Activated T-cell treated with anti-CD3 and anti-CD28 coated beads, Interleukin-2, amount 50 U/mL, for 72 hours (primary cell): ENCODE measurements around the gene GRIP2. TPM values are rescaled to one million over a fixed set of nuclear protein-coding genes. Genes with fewer than 3 reads are reported as not detected.

ENCODE experiments used
- ATAC-seq, 2 donors: fragments of 150-1000 bp; cut with Tn5 transposase; replicated peaks in 1 of 2; 2 replicates each; pipeline ENCODE4 v1.10.0; 2021; ENCODE audit warnings: moderate library complexity in 2 of 2, mild to moderate bottlenecking in 1 of 2
- DNase-seq, 2 donors: peaks; one replicate each; pipeline ENCODE4 v3.0.0; 2021 to 2022; ENCODE audit warnings: mixed read lengths in 1 of 2
- H3K27ac Mint-ChIP-seq: one replicate; pipeline ENCODE4 v1.8.0; 2022; ENCODE audit warnings: mild to moderate bottlenecking, moderate library complexity, mixed read lengths
- H3K27me3 Mint-ChIP-seq: one replicate; pipeline ENCODE4 v1.8.0; 2022; ENCODE audit warnings: low read depth, mixed read lengths
- H3K36me3 Mint-ChIP-seq, 2 donors: one replicate each; pipeline ENCODE4 v1.8.0; 2022; ENCODE audit warnings: mixed read lengths in 2 of 2, mild to moderate bottlenecking in 1 of 2; ENCODE audit not compliant: insufficient read depth in 2 of 2
- H3K4me1 Mint-ChIP-seq: one replicate; pipeline ENCODE4 v1.8.0; 2022; ENCODE audit warnings: low read depth, mixed read lengths
- H3K4me3 Mint-ChIP-seq, 2 donors: one replicate each; pipeline ENCODE4 v1.8.0; 2022; ENCODE audit warnings: mild to moderate bottlenecking in 2 of 2, mixed read lengths in 2 of 2, moderate library complexity in 2 of 2
- H3K9me3 Mint-ChIP-seq, 2 donors: one replicate each; pipeline ENCODE4 v1.8.0; 2022; ENCODE audit warnings: mixed read lengths in 2 of 2
- total RNA-seq, 2 donors: library from RNA; stranded (reverse); gene quantifications; one replicate each; pipeline ENCODE4 v1.2.3, GENCODE V29; 2022

GRIP2 gene
- total RNA-seq, 2 donors from 2014 or later = 0.07 TPM; not detected in 1

- DNase-seq = no peak
- H3K36me3 Mint-ChIP-seq = peaks cover 0 to 8% of the 10 kb centered on the region in 2 donors
These were observed 65.6 kb downstream of the GRIP2 start for GRCh38 chr3:14474363-14475081.

GRCh38 chr3:14473411-14473891, 66.7 kb downstream of the GRIP2 start:
- no peaks in the 10 kb centered on the region for H3K9me3 Mint-ChIP-seq
- H3K27ac Mint-ChIP-seq = no peak overlapping the region
- H3K27me3 Mint-ChIP-seq = no peaks in the 10 kb centered on the region
- H3K4me3 Mint-ChIP-seq = no peak overlapping the region
- ATAC-seq = no peak
- peaks cover 0 to 8% of the 10 kb centered on the region in 2 donors for H3K36me3 Mint-ChIP-seq
- peaks cover 5% of the 10 kb centered on the region for H3K4me1 Mint-ChIP-seq
- no peak for DNase-seq

More at GRCh38 chr3:14474363-14475081, 65.6 kb downstream of the GRIP2 start:
- no peaks in the 10 kb centered on the region for H3K27me3 Mint-ChIP-seq
- ATAC-seq = no peak
- no peaks in the 10 kb centered on the region for H3K9me3 Mint-ChIP-seq
- peaks cover 5% of the 10 kb centered on the region for H3K4me1 Mint-ChIP-seq
- no peak overlapping the region for H3K27ac Mint-ChIP-seq
- no peak overlapping the region for H3K4me3 Mint-ChIP-seq

- peak; percentile 16 to 35 for DNase-seq
- Mint-ChIP-seq H3K4me3 (no peak overlapping the region), H3K27me3 (no peaks in the 10 kb centered on the region), H3K4me1 (peaks cover 5% of the 10 kb centered on the region), H3K9me3 (no peaks in the 10 kb centered on the region), H3K36me3 (peaks cover 0 to 8% of the 10 kb centered on the region in 2 donors), H3K27ac (no peak overlapping the region)
- ATAC-seq = peak; percentile 41 to 78
These were observed 67.4 kb downstream of the GRIP2 start for GRCh38 chr3:14472471-14473351.

GRCh38 chr3:14471690-14472089, 68.5 kb downstream of the GRIP2 start:
- no peak for DNase-seq
- no peaks in the 10 kb centered on the region for H3K27me3 Mint-ChIP-seq
- peaks cover 5% of the 10 kb centered on the region for H3K4me1 Mint-ChIP-seq
- H3K9me3 Mint-ChIP-seq = no peaks in the 10 kb centered on the region
- no peak for ATAC-seq
- H3K36me3 Mint-ChIP-seq = peaks cover 0 to 8% of the 10 kb centered on the region in 2 donors
- no peak overlapping the region for H3K27ac Mint-ChIP-seq
- H3K4me3 Mint-ChIP-seq = no peak overlapping the region

- peaks cover 5% of the 10 kb centered on the region for H3K4me1 Mint-ChIP-seq
- no peaks in the 10 kb centered on the region for H3K9me3 Mint-ChIP-seq
- H3K27ac Mint-ChIP-seq = no peak overlapping the region
- peaks cover 0 to 8% of the 10 kb centered on the region in 2 donors for H3K36me3 Mint-ChIP-seq
- no peak overlapping the region for H3K4me3 Mint-ChIP-seq
- no peak for ATAC-seq
- H3K27me3 Mint-ChIP-seq = no peaks in the 10 kb centered on the region
- DNase-seq = no peak
These were observed 69.1 kb downstream of the GRIP2 start for GRCh38 chr3:14471016-14471415.

GRCh38 chr3:14470461-14470860, 69.7 kb downstream of the GRIP2 start:
- peaks cover 5% of the 10 kb centered on the region for H3K4me1 Mint-ChIP-seq

GRCh38 chr3:14468621-14468981, 71.5 kb downstream of the GRIP2 start:
- Mint-ChIP-seq H3K4me1 (peaks cover 5% of the 10 kb centered on the region), H3K9me3 (no peaks in the 10 kb centered on the region), H3K4me3 (no peak overlapping the region), H3K27ac (no peak overlapping the region), H3K36me3 (peaks cover 0 to 7% of the 10 kb centered on the region in 2 donors), H3K27me3 (no peaks in the 10 kb centered on the region)
- no peak for DNase-seq
- ATAC-seq = no peak

More at GRCh38 chr3:14470461-14470860, 69.7 kb downstream of the GRIP2 start:
- H3K27ac Mint-ChIP-seq = no peak overlapping the region
- DNase-seq (no peak), ATAC-seq (no peak)
- H3K36me3 Mint-ChIP-seq = peaks cover 0 to 7% of the 10 kb centered on the region in 2 donors
- H3K9me3 Mint-ChIP-seq = no peaks in the 10 kb centered on the region
- H3K27me3 Mint-ChIP-seq = no peaks in the 10 kb centered on the region
- H3K4me3 Mint-ChIP-seq = no peak overlapping the region

- peaks cover 5% of the 10 kb centered on the region for H3K4me1 Mint-ChIP-seq
- no peaks in the 10 kb centered on the region for H3K27me3 Mint-ChIP-seq
- DNase-seq = peak; percentile 34 to 47
- ATAC-seq = peak; percentile 56 to 66
- H3K36me3 Mint-ChIP-seq = peaks cover 0 to 7% of the 10 kb centered on the region in 2 donors
- no peak overlapping the region for H3K4me3 Mint-ChIP-seq
- peak overlapping the region; percentile 56 for H3K27ac Mint-ChIP-seq
- no peaks in the 10 kb centered on the region for H3K9me3 Mint-ChIP-seq
These were observed 72.1 kb downstream of the GRIP2 start for GRCh38 chr3:14467814-14468620.

GRCh38 chr3:14466179-14466903, 73.8 kb downstream of the GRIP2 start:
- H3K9me3 Mint-ChIP-seq = no peaks in the 10 kb centered on the region
- peaks cover 1 to 3% of the 10 kb centered on the region in 2 donors for H3K36me3 Mint-ChIP-seq
- no peaks in the 10 kb centered on the region for H3K27me3 Mint-ChIP-seq
- peaks cover 14% of the 10 kb centered on the region for H3K4me1 Mint-ChIP-seq
- H3K27ac Mint-ChIP-seq = no peak overlapping the region
- no peak for DNase-seq
- ATAC-seq = no peak
- no peak overlapping the region for H3K4me3 Mint-ChIP-seq

GRCh38 chr3:14465425-14465824, 74.7 kb downstream of the GRIP2 start:
- DNase-seq (no peak), ATAC-seq (no peak)
- no peak overlapping the region for H3K27ac Mint-ChIP-seq
- no peaks in the 10 kb centered on the region for H3K9me3 Mint-ChIP-seq
- H3K4me1 Mint-ChIP-seq = peaks cover 14% of the 10 kb centered on the region
- H3K27me3 Mint-ChIP-seq = no peaks in the 10 kb centered on the region
- H3K4me3 Mint-ChIP-seq = no peak overlapping the region
- peaks cover 0 to 1% of the 10 kb centered on the region in 2 donors for H3K36me3 Mint-ChIP-seq

GRCh38 chr3:14464521-14464920, 75.6 kb downstream of the GRIP2 start:
- no peaks in the 10 kb centered on the region for H3K9me3 Mint-ChIP-seq
- H3K27ac Mint-ChIP-seq = no peak overlapping the region
- no peak overlapping the region for H3K4me3 Mint-ChIP-seq
- no peaks in the 10 kb centered on the region for H3K27me3 Mint-ChIP-seq
- no peak for DNase-seq
- no peak for ATAC-seq
- H3K36me3 Mint-ChIP-seq = peaks cover 1 to 2% of the 10 kb centered on the region in 2 donors
- peaks cover 14% of the 10 kb centered on the region for H3K4me1 Mint-ChIP-seq

GRCh38 chr3:14464141-14464465, 76.0 kb downstream of the GRIP2 start:
- no peaks in the 10 kb centered on the region for H3K27me3 Mint-ChIP-seq
- H3K36me3 Mint-ChIP-seq = peaks cover 1 to 2% of the 10 kb centered on the region in 2 donors
- H3K4me3 Mint-ChIP-seq = no peak overlapping the region
- H3K4me1 Mint-ChIP-seq = peaks cover 16% of the 10 kb centered on the region
- H3K27ac Mint-ChIP-seq = no peak overlapping the region
- no peak for ATAC-seq
- no peaks in the 10 kb centered on the region for H3K9me3 Mint-ChIP-seq
- DNase-seq = no peak
